OCI-LY3 (cell line): ENCODE measurements around the gene NDUFA8.

Experiments used
- EZH2phosphoT487 ChIP-seq: fragments of 200-600 bp; shearing (Covaris generic); IDR thresholded peaks from 2 replicates; pipeline ENCODE4 v1.6.1; 2018; ENCODE audit warnings: antibody characterized with exemption, mixed run types, low read depth
- TF ChIP-seq, protein P1 (sequence below): fragments of 200-600, 300-600 bp; sonication (generic); IDR thresholded peaks from 2 replicates; pipeline ENCODE4 v1.5.1; 2014; ENCODE audit warnings: antibody characterized with exemption, low read length, low read depth

DNA sequence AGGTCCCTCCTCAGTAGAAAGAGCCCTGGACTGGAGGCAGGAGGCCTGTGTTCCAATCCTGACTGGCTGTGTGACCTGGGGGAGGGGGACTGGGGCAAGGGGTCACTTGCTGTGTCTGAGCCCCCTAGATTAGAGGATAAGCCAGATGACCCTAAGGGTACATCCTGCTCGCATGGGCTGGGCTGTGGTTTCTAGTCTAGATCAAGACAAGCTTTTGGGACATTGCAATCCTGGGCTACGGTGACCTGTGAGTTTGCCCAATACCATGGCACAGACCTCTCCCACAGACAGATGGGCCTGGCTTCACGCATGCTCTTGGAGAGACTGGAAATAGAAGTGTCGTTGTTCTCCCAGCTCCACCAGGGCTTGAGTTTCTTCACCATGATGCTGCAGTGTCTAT lies 27.0 kb downstream of the NDUFA8 start:
- TF ChIP-seq, protein P1, sequence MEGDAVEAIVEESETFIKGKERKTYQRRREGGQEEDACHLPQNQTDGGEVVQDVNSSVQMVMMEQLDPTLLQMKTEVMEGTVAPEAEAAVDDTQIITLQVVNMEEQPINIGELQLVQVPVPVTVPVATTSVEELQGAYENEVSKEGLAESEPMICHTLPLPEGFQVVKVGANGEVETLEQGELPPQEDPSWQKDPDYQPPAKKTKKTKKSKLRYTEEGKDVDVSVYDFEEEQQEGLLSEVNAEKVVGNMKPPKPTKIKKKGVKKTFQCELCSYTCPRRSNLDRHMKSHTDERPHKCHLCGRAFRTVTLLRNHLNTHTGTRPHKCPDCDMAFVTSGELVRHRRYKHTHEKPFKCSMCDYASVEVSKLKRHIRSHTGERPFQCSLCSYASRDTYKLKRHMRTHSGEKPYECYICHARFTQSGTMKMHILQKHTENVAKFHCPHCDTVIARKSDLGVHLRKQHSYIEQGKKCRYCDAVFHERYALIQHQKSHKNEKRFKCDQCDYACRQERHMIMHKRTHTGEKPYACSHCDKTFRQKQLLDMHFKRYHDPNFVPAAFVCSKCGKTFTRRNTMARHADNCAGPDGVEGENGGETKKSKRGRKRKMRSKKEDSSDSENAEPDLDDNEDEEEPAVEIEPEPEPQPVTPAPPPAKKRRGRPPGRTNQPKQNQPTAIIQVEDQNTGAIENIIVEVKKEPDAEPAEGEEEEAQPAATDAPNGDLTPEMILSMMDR = no peak
- TF ChIP-seq EZH2phosphoT487 = no peak
